Colonic mucosa (tissue), 4 donors: ENCODE measurements around the gene CT47A1. TPM values are rescaled to one million over a fixed set of nuclear protein-coding genes. Genes with fewer than 3 reads are reported as not detected.

Experiments used
- DNase-seq: peaks from one replicate; pipeline ENCODE4 v3.0.0-alpha.2; 2020
- H3K27ac ChIP-seq: fragments of 200-600 bp; one replicate; pipeline ENCODE4 v1.8.0; 2021
- H3K27me3 ChIP-seq: fragments of 200-600 bp; one replicate; pipeline ENCODE4 v1.8.0; 2021
- H3K36me3 ChIP-seq: fragments of 200-600 bp; one replicate; pipeline ENCODE4 v1.8.0; 2021
- H3K4me1 ChIP-seq: fragments of 200-600 bp; one replicate; pipeline ENCODE4 v1.8.0; 2021; ENCODE audit warnings: mild to moderate bottlenecking
- H3K4me3 ChIP-seq: fragments of 200-600 bp; one replicate; pipeline ENCODE4 v1.8.0; 2021
- H3K9ac ChIP-seq, 2 donors: one replicate each; pipeline ENCODE4 v1.7.0; 2013; ENCODE audit warnings: control low read depth in 2 of 2, low read depth in 2 of 2, low read length in 2 of 2
- H3K9me3 ChIP-seq: fragments of 200-600 bp; one replicate; pipeline ENCODE4 v1.8.0; 2021
- intact Hi-C: fragments of 100-400 bp; cut with DNase I; formaldehyde crosslinking; loops from one replicate; pipeline ENCODE4 v1.14.1; 2022
- total RNA-seq, 2 donors: library from RNA; stranded (reverse); fragmentation: NEBNext Ultra II Directional in 1 of 2; extraction: Animal tissue kit (Norgen Biotek cat#: 25700) in 1 of 2; gene quantifications; one replicate each; pipeline ENCODE4 v1.2.1, GENCODE V29; 2021
- TF ChIP-seq, protein P1 (sequence below): fragments of 200-600 bp; IDR thresholded peaks from one replicate; pipeline ENCODE4 v1.8.0; 2022; ENCODE audit warnings: antibody characterized with exemption, mild to moderate bottlenecking
- donor health status: healthy.
- donor health status: DM: no; HTN: no; CAD: no.
- donor health status: DM: no; HTN: no; CAD: no.

The CT47A1 gene
- total RNA-seq, 2 donors from 2014 or later: not detected

DNA sequence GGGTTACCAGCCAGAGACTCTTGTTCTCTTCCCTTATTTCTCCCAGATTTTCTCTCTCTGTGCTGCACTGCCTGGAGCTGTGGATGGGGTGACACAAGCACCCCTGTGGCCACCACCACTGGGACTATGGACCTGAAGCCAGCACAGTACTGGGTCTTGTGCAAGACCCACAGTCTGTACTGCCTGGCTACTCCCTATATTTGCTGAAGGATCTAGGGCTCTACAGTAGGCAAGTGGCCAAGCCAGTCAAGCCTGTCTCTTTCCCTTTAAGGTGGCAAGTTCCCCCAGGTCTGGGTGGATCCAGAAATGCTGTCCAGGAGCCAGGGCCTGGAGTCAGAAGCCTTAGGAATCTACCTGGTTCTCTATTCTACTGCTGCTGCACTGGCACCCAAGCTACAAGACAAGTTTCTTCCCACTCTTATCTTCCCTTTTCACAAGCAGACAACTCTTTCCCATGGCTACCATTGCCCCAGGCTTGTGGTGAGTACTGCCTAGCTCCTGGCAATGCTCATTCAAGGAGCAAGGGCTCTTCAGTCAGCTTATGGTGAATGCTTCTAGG, 28.4 kb upstream of the CT47A1 start:
- TF ChIP-seq, protein P1, sequence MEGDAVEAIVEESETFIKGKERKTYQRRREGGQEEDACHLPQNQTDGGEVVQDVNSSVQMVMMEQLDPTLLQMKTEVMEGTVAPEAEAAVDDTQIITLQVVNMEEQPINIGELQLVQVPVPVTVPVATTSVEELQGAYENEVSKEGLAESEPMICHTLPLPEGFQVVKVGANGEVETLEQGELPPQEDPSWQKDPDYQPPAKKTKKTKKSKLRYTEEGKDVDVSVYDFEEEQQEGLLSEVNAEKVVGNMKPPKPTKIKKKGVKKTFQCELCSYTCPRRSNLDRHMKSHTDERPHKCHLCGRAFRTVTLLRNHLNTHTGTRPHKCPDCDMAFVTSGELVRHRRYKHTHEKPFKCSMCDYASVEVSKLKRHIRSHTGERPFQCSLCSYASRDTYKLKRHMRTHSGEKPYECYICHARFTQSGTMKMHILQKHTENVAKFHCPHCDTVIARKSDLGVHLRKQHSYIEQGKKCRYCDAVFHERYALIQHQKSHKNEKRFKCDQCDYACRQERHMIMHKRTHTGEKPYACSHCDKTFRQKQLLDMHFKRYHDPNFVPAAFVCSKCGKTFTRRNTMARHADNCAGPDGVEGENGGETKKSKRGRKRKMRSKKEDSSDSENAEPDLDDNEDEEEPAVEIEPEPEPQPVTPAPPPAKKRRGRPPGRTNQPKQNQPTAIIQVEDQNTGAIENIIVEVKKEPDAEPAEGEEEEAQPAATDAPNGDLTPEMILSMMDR: no peak

DNA sequence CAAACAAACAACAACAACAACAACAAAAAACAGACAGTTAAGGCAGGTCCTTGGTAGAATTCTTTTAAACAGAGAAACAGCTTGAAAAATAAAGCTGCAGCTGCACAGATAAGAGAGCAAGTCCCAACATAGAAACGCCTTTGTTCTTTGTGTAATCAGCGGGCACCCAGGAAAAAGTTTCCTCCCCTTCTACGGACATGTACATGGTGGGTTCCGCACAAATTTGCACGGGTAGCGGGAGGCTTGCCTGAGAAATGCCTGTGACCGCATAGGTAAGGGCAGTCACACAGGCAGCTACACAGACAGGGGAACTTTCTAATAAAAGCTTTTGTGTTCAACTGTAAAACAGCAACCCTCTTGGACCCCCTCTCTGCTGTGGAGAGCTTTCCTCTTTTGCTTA, 25.7 kb upstream of the CT47A1 start:
- H3K9ac ChIP-seq: no peak overlapping the region
- H3K27me3 ChIP-seq: no peaks in the 10 kb centered on the region
- H3K4me1 ChIP-seq: no peaks in the 10 kb centered on the region
- no peaks in the 10 kb centered on the region for H3K36me3 ChIP-seq
- TF ChIP-seq, protein P1: no peak
- no peaks in the 10 kb centered on the region for H3K9me3 ChIP-seq
- no peak for DNase-seq
- intact Hi-C loops: no loop called here
- no peak overlapping the region for H3K27ac ChIP-seq
- H3K4me3 ChIP-seq: no peak overlapping the region

More for the DNA sequence above, 28.4 kb upstream of the CT47A1 start:
- Histone ChIP-seq H3K27me3 (no peaks in the 10 kb centered on the region), H3K9me3 (no peaks in the 10 kb centered on the region), H3K4me3 (no peak overlapping the region), H3K9ac (no peak overlapping the region), H3K4me1 (no peaks in the 10 kb centered on the region), H3K36me3 (no peaks in the 10 kb centered on the region), H3K27ac (no peak overlapping the region)
- no peak for DNase-seq
- intact Hi-C loops: no loop called here

DNA sequence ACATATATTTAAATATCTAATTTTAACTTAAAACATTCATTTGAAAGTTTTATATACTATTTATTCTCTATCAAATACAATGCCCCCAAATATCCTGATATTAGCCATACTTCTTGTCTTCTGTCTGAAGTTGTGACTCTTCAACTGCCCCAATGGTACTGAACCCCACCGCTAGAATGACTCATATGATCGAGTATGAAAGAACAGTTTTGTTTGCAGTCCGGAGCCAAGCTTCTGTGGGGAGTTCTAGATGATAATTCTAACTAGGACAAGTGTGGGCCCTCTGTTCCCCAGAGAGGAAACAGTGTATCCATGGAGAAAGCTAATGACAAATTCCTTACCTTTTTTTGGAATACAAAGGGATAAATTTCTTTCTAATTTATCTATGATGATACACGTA, 24.7 kb upstream of the CT47A1 start:
- no peak overlapping the region for H3K4me3 ChIP-seq
- no peaks in the 10 kb centered on the region for H3K27me3 ChIP-seq
- no peaks in the 10 kb centered on the region for H3K9me3 ChIP-seq
- no peaks in the 10 kb centered on the region for H3K36me3 ChIP-seq
- intact Hi-C loops: no loop called here
- DNase-seq: no peak
- H3K4me1 ChIP-seq: no peaks in the 10 kb centered on the region
- TF ChIP-seq, protein P1: no peak
- no peak overlapping the region for H3K27ac ChIP-seq
- no peak overlapping the region for H3K9ac ChIP-seq

DNA sequence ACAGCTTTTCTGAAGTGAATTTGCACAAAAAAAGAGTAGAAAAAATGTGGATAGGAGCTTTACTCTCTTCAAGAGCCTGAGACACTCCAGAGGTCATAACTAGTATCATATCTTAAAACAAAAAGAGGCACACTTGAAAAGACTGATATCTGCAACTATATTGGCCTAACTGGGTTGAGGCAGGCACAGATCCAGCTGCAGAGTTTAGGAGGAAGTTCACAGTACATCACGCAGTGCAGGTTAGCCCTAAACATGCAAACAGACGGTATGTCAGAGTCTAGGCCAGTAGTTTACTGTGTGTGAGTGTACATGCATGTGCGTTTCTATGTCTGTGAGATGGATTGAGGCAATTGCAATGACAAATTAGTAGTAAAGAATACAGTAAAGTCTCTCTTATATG, 24.2 kb upstream of the CT47A1 start:
- TF ChIP-seq, protein P1: no peak
- Histone ChIP-seq H3K27ac (no peak overlapping the region), H3K4me1 (no peaks in the 10 kb centered on the region), H3K9ac (no peak overlapping the region), H3K4me3 (no peak overlapping the region), H3K36me3 (no peaks in the 10 kb centered on the region), H3K27me3 (no peaks in the 10 kb centered on the region), H3K9me3 (no peaks in the 10 kb centered on the region)
- intact Hi-C loops: no loop called here
- DNase-seq: no peak

DNA sequence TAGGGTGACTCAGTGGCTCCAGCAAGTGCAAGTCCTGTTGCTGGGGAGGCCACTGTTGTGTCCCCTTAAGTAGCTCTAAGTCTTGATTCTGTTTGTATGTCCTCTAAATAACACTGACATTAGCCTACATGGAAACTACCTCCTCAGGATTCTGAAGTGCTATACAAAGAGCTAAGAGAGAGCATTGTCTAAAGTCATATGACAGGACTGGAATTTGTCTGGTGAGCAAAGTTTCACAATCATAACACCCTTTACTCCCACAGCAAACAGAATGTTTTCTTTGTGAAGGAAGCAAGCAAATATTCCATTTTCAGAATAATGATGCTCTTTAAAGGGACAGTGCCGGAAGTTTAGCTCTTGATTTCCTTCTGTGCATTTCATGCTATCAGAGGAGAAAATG, 23.4 kb upstream of the CT47A1 start:
- intact Hi-C loops: no loop called here
- Histone ChIP-seq H3K4me1 (no peaks in the 10 kb centered on the region), H3K27ac (no peak overlapping the region), H3K9me3 (no peaks in the 10 kb centered on the region), H3K36me3 (no peaks in the 10 kb centered on the region), H3K9ac (no peak overlapping the region), H3K4me3 (no peak overlapping the region), H3K27me3 (no peaks in the 10 kb centered on the region)
- DNase-seq: no peak
- TF ChIP-seq, protein P1: no peak
